K562 (cell line): Measurements from ENCODE around the gene PDCD10. TPM values are rescaled to one million over a fixed set of nuclear protein-coding genes. Genes with fewer than 3 reads are reported as not detected.

Source experiments
- ATAC-seq: fragments of 200-7000 bp; cut with Tn5 transposase; 3 replicates; pipeline ENCODE4 v1.9.1; 2020; ENCODE audit warnings: moderate library complexity
- BruUV-seq: library from RNA; stranded (reverse); fragments of 400-500 nt; replicated peaks from 2 replicates; lab custom pipeline; 2021; lab: Mats Ljungman, UMichigan
- CTCF ChIA-PET: fragments of 300-600 bp; formaldehyde crosslinking; extraction: SDS; loops from one replicate; lab custom pipeline; 2021; ENCODE audit warnings: low intra/inter-chr PET ratio; lab: Yijun Ruan, JAX
- POLR2A ChIA-PET: fragments of 300-600, 350-650 bp; sonication (Branson Sonifier 250); formaldehyde crosslinking; extraction: SDS; loops from one replicate; lab custom pipeline; 2021; ENCODE audit warnings: antibody characterized with exemption, inconsistent platforms; lab: Yijun Ruan, JAX
- DNase-seq, 4 experiments: peaks; one replicate each; pipeline versions ENCODE4 v3.0.0 to v3.0.0-alpha.2; 2011 to 2018; ENCODE audit warnings: low spot score in 3 of 4, mixed read lengths in 3 of 4; ENCODE audit errors: extremely low read depth in 1 of 4
- FAIRE-seq: peaks from 2 replicates; lab custom pipeline; 2011; peaks lifted over from hg19 to GRCh38; lab: Jason Lieb, UNC
- H2AFZ ChIP-seq: 2 replicates; pipeline ENCODE4 v1.6.0; 2011; ENCODE audit warnings: low read depth, low read length, control low read depth, inconsistent platforms
- H3K27ac ChIP-seq: fragments of 200-600 bp; 3 replicates; pipeline ENCODE4 v1.8.0; 2011; ENCODE audit warnings: low read depth, mild to moderate bottlenecking, control low read depth, inconsistent platforms, low read length, moderate library complexity, mixed read lengths; ENCODE audit errors: extremely low read depth
- H3K27me3 ChIP-seq, 2 experiments: fragments of 300-600 bp in 1 of 2; 2 replicates in 1 of 2; 3 replicates in 1 of 2; pipeline versions ENCODE4 v1.6.0 to v1.8.0; 2011; ENCODE audit warnings: inconsistent platforms in 2 of 2, low read length in 2 of 2, mild to moderate bottlenecking in 1 of 2, mixed read lengths in 1 of 2, moderate library complexity in 1 of 2; ENCODE audit not compliant: control insufficient read depth in 2 of 2, insufficient read depth in 2 of 2
- H3K36me3 ChIP-seq: fragments of 300-600 bp; 3 replicates; pipeline ENCODE4 v1.8.0; 2011; ENCODE audit warnings: mild to moderate bottlenecking, low read length, inconsistent platforms; ENCODE audit not compliant: control insufficient read depth, insufficient read depth
- H3K4me1 ChIP-seq, 2 experiments: fragments of 200-600 bp in 1 of 2; replicated peaks in 1 of 2; 2 replicates in 1 of 2; 3 replicates in 1 of 2; pipeline versions ENCODE4 v1.5.1 to v1.8.0; 2011; ENCODE audit warnings: inconsistent platforms in 2 of 2, low read length in 2 of 2, mild to moderate bottlenecking in 1 of 2, mixed read lengths in 1 of 2, moderate library complexity in 1 of 2; ENCODE audit not compliant: control insufficient read depth in 2 of 2, insufficient read depth in 2 of 2
- H3K4me2 ChIP-seq: 2 replicates; pipeline ENCODE4 v1.6.1; 2011; ENCODE audit warnings: low read length, control low read depth, inconsistent platforms, mixed read lengths; ENCODE audit not compliant: insufficient read depth
- H3K4me3 ChIP-seq: fragments of 200-600 bp; sonication (generic), shearing (Covaris generic); 2 replicates; pipeline ENCODE4 v1.5.1; 2016; ENCODE audit warnings: control low read depth, inconsistent platforms
- H3K79me2 ChIP-seq: fragments of 200-600 bp; 3 replicates; pipeline ENCODE4 v1.8.0; 2011; ENCODE audit warnings: low read length, inconsistent platforms; ENCODE audit not compliant: control insufficient read depth, insufficient read depth
- H3K9ac ChIP-seq, 2 experiments: 2 replicates each; pipeline versions ENCODE4 v1.6.0 to v1.6.1; 2011; ENCODE audit warnings: low read depth in 2 of 2, low read length in 2 of 2, control low read depth in 1 of 2, inconsistent platforms in 1 of 2, mild to moderate bottlenecking in 1 of 2, mixed read lengths in 1 of 2; ENCODE audit not compliant: insufficient read depth in 1 of 2
- H3K9me1 ChIP-seq: one replicate; pipeline ENCODE4 v1.6.0; 2011; ENCODE audit warnings: inconsistent platforms, mild to moderate bottlenecking, low read length, moderate library complexity; ENCODE audit not compliant: control insufficient read depth, insufficient read depth
- H3K9me3 ChIP-seq: replicated peaks from 2 replicates; pipeline ENCODE4 v1.5.1; 2011; ENCODE audit warnings: low read depth, low read length, inconsistent platforms; ENCODE audit not compliant: control insufficient read depth, insufficient read depth
- H4K20me1 ChIP-seq: replicated peaks from 2 replicates; pipeline ENCODE4 v1.6.1; 2011; ENCODE audit warnings: low read length, inconsistent platforms, mixed read lengths; ENCODE audit not compliant: control insufficient read depth, insufficient read depth
- ELF1 ChIP-seq: fragments of 200-800 bp; sonication (Bioruptor generic); IDR thresholded peaks from 2 replicates; pipeline ENCODE4 v1.6.1; 2016; ENCODE audit warnings: missing genetic modification characterization, missing compliant biosample characterization
- MTA1 ChIP-seq: fragments of 450-650 bp; IDR thresholded peaks from 2 replicates; pipeline ENCODE4 v1.6.1; 2017; ENCODE audit warnings: borderline replicate concordance
- NR2C1 ChIP-seq, 2 experiments: fragments of 450-650 bp; IDR thresholded peaks; 2 replicates each; pipeline ENCODE4 v1.6.1; 2017; ENCODE audit warnings: mild to moderate bottlenecking in 2 of 2, antibody characterized with exemption in 1 of 2, inconsistent platforms in 1 of 2, missing compliant biosample characterization in 1 of 2, missing genetic modification characterization in 1 of 2
- SMAD2 ChIP-seq: fragments of 150-350 bp; IDR thresholded peaks from 2 replicates; pipeline ENCODE4 v1.6.1; 2014; ENCODE audit warnings: low read depth, mild to moderate bottlenecking, low read length
- SP1 ChIP-seq: sonication (generic); formaldehyde crosslinking; IDR thresholded peaks from 2 replicates; pipeline ENCODE4 v1.8.1; 2022; ENCODE audit warnings: mild to moderate bottlenecking, missing genetic modification reagents
- WGBS: fragments of 100-300 bp; shearing (Covaris generic); methylation state at CpG from one replicate; pipeline ENCODE4 v1.1.6; 2016; ENCODE audit warnings: low coverage, mixed read lengths; ENCODE audit not compliant: insufficient coverage; ENCODE audit errors: missing lambda C conversion rate; 5-methylcytosine and 5-hydroxymethylcytosine counted together
- in situ Hi-C: fragments of 300-500 bp; cut with MboI; formaldehyde crosslinking; loops from 4 replicates; pipeline ENCODE4 v1.15.0; 2018; ENCODE audit warnings: inconsistent platforms, mixed read lengths
- intact Hi-C: fragments of 100-400 bp; cut with micrococcal nuclease; formaldehyde crosslinking; loops from 2 replicates; pipeline ENCODE4 v1.14.2; 2022
- polyA plus RNA-seq, 8 experiments: library from polyadenylated mRNA; depleted of rRNA in 4 of 8; stranded (reverse) in 5 of 8; unstranded in 3 of 8; fragments of >200 nt; fragmentation: Nextera tagmentation in 2 of 8; fragmentation: Illumina TruSeq in 1 of 8; extraction: Ambion mirVana in 2 of 8; extraction: Trizol in 1 of 8; gene quantifications; 2 replicates each; pipeline versions ENCODE4 v1.2.1 to v1.2.3, GENCODE V29; 2011 to 2014; ENCODE audit warnings: inconsistent platforms in 1 of 8, missing spikeins in 1 of 8
- total RNA-seq, 7 experiments: library from RNA; depleted of rRNA in 6 of 7; stranded (reverse); fragments of >200 nt in 6 of 7; fragmentation: Illumina TruSeq in 2 of 7; extraction: Trizol in 2 of 7; gene quantifications; 2 replicates each; pipeline versions ENCODE4 v1.2.1 to v1.2.3, GENCODE V29; 2011 to 2021; ENCODE audit warnings: low replicate concordance in 1 of 7
- TF ChIP-seq, protein P1 (sequence below): fragments of 450-650 bp; IDR thresholded peaks from 2 replicates; pipeline ENCODE4 v1.6.1; 2016; ENCODE audit warnings: low read depth, mild to moderate bottlenecking, moderate library complexity
- TF ChIP-seq, protein P2 (sequence below), 2 experiments: IDR thresholded peaks; 2 replicates each; pipeline ENCODE4 v1.6.1; 2012; ENCODE audit warnings: improper control_type of control experiment in 2 of 2, low read depth in 2 of 2, low read length in 2 of 2, borderline replicate concordance in 1 of 2
- TF ChIP-seq, protein P3 (sequence below): fragments of 450-650 bp; IDR thresholded peaks from 2 replicates; pipeline ENCODE4 v1.7.1; 2018; ENCODE audit warnings: mild to moderate bottlenecking, low read depth; ENCODE audit not compliant: partially characterized antibody

Gene PDCD10
- total and polyA plus RNA-seq, 9 of the 15 experiments (the other 6 are each of a cell fraction or from before 2014, with no cell fraction given), result 121 to 476 (median 232) TPM

DNA sequence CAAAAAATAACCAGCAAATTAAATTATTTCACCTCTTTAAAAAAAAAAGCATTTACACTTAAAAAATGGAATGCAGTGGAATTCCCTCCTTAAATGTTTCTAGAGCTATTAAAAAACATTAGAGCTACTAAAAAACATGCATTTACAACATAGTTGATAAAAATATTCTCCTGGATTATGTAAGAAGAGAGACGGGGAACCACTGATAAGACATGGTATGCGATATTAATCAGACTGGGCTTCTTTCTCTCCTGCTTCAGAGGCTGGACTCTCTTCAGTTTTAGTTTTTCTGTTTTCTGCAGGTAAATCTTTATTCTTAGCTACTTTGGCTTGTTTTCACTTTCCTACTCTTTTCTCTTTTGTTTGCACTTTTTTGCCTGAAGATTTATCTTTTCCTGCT, 40.6 kb downstream of the PDCD10 start (continued):
- TF ChIP-seq, protein P1, sequence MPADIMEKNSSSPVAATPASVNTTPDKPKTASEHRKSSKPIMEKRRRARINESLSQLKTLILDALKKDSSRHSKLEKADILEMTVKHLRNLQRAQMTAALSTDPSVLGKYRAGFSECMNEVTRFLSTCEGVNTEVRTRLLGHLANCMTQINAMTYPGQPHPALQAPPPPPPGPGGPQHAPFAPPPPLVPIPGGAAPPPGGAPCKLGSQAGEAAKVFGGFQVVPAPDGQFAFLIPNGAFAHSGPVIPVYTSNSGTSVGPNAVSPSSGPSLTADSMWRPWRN, result no peak
- TF ChIP-seq ELF1 (tag) (no peak), SP1 (no peak)

DNA sequence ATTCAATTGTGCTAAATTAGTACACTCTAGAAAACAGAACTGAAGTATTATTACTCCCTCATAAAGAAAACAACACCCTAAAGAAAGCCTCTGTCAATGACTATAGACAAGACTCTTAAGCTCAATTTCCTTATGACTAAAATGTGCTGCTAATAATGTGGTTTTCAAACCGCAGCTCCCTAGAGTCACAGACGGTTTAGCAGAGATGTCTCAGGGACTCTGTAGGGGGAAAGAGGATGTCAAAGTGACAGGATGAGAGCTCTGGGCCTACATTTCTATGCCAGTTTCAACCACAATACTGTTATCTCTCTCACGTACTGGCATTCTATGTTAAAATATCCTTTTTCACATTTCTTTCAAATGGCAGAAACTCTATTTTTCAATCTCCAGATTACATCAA, 43.3 kb downstream of the PDCD10 start:
- ChIA-PET POLR2A (no interaction called here), CTCF (no interaction called here)
- no peak overlapping the region for H3K9ac ChIP-seq
- H3K4me1 ChIP-seq, result no peaks in the 10 kb centered on the region
- H3K79me2 ChIP-seq, result peaks cover 41% of the 10 kb centered on the region; the same call in 2 of the 3 replicates
- intact Hi-C loops (no loop called here), in situ Hi-C loops (no loop called here)
- H3K9me1 ChIP-seq, result no peaks in the 10 kb centered on the region
- no peak overlapping the region for H2AFZ ChIP-seq
- FAIRE-seq (no peak), ATAC-seq (peak; percentile 8; the same call in 1 of the 3 replicates), DNase-seq (no peak)
- no peak overlapping the region for H3K4me2 ChIP-seq
- TF ChIP-seq, protein P2, sequence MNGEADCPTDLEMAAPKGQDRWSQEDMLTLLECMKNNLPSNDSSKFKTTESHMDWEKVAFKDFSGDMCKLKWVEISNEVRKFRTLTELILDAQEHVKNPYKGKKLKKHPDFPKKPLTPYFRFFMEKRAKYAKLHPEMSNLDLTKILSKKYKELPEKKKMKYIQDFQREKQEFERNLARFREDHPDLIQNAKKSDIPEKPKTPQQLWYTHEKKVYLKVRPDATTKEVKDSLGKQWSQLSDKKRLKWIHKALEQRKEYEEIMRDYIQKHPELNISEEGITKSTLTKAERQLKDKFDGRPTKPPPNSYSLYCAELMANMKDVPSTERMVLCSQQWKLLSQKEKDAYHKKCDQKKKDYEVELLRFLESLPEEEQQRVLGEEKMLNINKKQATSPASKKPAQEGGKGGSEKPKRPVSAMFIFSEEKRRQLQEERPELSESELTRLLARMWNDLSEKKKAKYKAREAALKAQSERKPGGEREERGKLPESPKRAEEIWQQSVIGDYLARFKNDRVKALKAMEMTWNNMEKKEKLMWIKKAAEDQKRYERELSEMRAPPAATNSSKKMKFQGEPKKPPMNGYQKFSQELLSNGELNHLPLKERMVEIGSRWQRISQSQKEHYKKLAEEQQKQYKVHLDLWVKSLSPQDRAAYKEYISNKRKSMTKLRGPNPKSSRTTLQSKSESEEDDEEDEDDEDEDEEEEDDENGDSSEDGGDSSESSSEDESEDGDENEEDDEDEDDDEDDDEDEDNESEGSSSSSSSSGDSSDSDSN (IDR thresholded peaks at IDR 0.05; ENCODE audit: borderline replicate concordance in 1 of 2, low read depth in 2 of 2, low read length in 2 of 2), result no peak
- TF ChIP-seq ELF1 (tag) (no peak), NR2C1 (IDR thresholded peaks at IDR 0.05) (no peak), NR2C1 (tag; IDR thresholded peaks at IDR 0.05) (no peak), SMAD2 (no peak), MTA1 (no peak)
- TF ChIP-seq, protein P3, sequence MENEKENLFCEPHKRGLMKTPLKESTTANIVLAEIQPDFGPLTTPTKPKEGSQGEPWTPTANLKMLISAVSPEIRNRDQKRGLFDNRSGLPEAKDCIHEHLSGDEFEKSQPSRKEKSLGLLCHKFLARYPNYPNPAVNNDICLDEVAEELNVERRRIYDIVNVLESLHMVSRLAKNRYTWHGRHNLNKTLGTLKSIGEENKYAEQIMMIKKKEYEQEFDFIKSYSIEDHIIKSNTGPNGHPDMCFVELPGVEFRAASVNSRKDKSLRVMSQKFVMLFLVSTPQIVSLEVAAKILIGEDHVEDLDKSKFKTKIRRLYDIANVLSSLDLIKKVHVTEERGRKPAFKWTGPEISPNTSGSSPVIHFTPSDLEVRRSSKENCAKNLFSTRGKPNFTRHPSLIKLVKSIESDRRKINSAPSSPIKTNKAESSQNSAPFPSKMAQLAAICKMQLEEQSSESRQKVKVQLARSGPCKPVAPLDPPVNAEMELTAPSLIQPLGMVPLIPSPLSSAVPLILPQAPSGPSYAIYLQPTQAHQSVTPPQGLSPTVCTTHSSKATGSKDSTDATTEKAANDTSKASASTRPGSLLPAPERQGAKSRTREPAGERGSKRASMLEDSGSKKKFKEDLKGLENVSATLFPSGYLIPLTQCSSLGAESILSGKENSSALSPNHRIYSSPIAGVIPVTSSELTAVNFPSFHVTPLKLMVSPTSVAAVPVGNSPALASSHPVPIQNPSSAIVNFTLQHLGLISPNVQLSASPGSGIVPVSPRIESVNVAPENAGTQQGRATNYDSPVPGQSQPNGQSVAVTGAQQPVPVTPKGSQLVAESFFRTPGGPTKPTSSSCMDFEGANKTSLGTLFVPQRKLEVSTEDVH, result no peak
- H3K4me3 ChIP-seq, result no peak overlapping the region
- no peaks in the 10 kb centered on the region for H4K20me1 ChIP-seq
- no peaks in the 10 kb centered on the region for H3K9me3 ChIP-seq
- no peaks in the 10 kb centered on the region for H3K27me3 ChIP-seq
- WGBS, result 81% methylated on average over 3 of the region's 3 CpGs
- peaks cover 96% of the 10 kb centered on the region for H3K36me3 ChIP-seq
- H3K27ac ChIP-seq, result no peak overlapping the region
- no TSS peak for BruUV-seq
